Measurements from ENCODE around the gene CHADL.
"Not testable (repeated sequence)": the region's sequence is repeated elsewhere in the genome, so short reads cannot be mapped to it uniquely, and the experiment has no call there.

GRCh38 chr22:41180362-41180761, 60.4 kb downstream of the CHADL start:
- TF ChIP-seq, protein P1, sequence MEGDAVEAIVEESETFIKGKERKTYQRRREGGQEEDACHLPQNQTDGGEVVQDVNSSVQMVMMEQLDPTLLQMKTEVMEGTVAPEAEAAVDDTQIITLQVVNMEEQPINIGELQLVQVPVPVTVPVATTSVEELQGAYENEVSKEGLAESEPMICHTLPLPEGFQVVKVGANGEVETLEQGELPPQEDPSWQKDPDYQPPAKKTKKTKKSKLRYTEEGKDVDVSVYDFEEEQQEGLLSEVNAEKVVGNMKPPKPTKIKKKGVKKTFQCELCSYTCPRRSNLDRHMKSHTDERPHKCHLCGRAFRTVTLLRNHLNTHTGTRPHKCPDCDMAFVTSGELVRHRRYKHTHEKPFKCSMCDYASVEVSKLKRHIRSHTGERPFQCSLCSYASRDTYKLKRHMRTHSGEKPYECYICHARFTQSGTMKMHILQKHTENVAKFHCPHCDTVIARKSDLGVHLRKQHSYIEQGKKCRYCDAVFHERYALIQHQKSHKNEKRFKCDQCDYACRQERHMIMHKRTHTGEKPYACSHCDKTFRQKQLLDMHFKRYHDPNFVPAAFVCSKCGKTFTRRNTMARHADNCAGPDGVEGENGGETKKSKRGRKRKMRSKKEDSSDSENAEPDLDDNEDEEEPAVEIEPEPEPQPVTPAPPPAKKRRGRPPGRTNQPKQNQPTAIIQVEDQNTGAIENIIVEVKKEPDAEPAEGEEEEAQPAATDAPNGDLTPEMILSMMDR (IDR thresholded peaks at IDR 0.05 in 2 of 3, conservative IDR thresholded peaks at IDR 0.05 in 1 of 3; ENCODE audit: insufficient read depth in 2 of 3, low read depth in 1 of 3, low read length in 3 of 3): not testable (repeated sequence)
- TF ChIP-seq ETS1 (conservative IDR thresholded peaks at IDR 0.05; ENCODE audit: control insufficient read depth, low read depth, low read length); RB1 (IDR thresholded peaks at IDR 0.05; ENCODE audit: low read depth); RCOR1 (IDR thresholded peaks at IDR 0.05; ENCODE audit: borderline replicate concordance in 1 of 2, low read depth in 2 of 2, low read length in 2 of 2): not testable (repeated sequence)
